ENCODE measurements around the gene TNNT1.
"Not testable (repeated sequence)": the region's sequence is repeated elsewhere in the genome, so short reads cannot be mapped to it uniquely, and the experiment has no call there.

The TNNT1 gene

DNA sequence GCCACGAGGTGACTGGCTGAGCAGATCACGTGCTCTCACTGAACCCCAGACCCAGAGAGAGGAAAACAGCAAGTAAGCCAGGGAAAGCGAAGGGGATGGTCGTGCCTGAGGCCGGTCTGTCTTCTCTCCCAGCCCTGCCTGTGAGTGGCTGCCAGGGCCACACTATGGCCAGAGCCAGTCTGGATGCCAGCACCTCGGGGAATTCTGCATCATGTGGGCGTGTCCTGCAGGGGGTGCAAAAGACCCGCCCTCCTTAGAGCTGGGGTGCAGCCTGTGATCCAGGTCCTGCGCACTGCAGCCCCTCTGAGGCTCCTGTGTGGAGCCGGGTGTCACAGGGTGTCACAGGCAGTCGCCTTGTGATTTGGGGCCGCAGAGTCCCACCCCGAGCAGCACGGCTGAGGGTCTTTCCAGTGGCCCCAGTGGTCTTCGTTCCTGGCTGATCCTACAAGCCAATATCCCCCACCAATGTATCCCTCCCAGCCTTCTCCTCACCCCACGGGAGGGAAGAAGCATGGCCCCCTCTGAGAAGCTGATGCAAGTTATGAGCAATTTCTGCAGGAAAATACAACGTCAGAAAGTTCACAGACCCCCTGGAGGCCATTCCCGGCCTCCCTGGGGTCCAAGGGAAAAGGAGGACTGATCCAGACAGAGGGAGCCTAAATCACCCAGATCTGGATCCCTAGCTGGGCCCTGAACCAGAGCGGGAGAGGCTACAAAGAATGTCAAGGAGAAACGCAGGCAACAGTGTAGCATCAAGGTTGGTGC is 39.3 kb downstream of the TNNT1 start:
- DNase-seq (ENCODE audit: low spot score) = no peak

DNA sequence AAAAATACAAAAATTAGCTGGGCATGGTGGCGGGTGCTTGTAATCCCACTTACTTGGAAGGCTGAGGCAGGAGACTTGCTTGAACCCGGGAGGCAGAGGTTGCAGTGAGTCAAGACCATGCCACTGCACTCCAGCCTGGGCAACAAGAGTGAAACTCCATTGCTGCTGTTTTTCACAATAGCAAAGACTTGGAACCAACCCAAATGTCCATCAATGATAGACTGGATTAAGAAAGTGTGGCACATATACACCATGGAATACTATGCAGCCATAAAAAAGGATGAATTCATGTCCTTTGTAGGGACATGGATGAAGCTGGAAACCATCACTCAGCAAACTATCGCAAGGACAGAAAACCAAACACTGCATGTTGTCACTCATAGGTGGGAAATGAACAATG is 41.8 kb downstream of the TNNT1 start:
- not testable (repeated sequence) for DNase-seq (ENCODE audit: low spot score)

DNA sequence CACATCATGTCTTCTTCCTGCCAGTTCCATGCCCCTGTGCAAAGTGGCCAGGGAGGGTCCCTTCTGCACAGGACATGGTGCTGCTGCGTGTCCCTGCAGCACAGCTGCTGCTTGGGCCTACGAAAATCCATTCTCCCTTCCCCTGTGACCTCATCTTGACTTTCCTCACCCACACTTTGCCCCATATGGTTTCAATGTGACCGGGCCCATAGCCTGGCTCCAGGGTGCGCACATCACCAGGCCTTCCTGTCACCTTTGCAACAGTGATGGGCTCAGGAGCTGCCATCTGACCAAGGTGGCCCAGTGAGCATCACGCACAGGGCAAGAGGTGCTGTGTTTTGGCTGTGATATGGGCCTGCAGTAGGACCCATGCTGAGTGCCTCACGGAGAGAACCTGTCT is 42.4 kb downstream of the TNNT1 start:
- no peak for DNase-seq (ENCODE audit: low spot score)

DNA sequence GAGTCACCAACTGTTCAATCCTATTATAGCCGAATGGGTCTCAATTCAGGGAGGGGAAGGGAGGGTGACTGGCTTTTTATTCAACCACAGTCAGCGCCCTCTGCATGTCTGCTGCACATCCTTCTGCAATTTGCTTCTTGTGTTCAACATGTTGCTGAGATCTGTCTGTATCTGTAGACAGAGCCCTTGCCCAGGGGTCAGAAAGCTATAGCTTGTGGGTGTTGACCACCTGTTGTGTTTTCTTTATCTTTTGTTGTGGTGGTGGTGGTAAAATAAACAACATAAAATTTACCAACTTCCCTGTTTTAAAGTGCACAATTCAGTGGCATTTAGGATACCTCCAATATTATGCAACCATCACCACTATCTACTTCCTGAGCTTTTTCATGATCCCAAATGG is 43.8 kb downstream of the TNNT1 start:
- DNase-seq (ENCODE audit: low spot score) = no peak

DNA sequence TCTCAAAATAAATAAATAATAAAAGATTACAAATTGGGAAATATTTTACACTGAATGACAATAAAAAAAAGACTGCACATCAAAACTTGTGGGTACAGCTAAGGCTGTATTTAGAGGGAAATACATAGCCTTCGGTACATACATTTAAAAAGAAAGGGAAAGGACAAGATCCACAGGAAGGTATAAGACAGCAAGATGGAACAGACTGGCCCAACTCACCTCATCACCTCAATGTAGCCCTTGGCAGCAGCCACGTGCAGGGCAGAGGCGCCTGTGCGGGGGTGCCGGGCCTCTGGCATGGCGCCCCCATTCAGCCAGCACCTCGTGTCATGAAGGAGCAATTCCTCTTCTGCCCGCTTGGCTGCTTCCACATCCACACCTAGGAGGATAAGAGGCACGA is 45.8 kb downstream of the TNNT1 start:
- DNase-seq (ENCODE audit: low spot score) = no peak

DNA sequence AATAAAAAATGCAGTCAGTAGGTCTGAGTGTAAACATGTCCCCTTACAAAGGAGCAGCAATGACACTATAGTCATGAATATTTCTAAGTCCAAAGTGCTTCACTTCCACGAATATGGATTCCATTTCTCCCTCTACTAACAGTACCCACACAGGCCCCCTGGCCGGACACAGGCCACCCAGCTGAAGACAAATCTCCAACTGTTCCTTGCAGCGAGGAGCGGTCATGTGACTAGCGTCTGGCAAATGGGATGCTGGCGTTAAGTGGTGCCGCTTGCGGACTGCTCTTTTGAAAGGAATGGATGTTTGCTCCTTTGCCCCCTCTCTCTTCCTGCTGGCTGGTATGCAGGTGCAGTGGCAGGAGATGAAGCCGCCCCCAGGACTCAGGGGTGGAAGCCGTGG is 47.7 kb downstream of the TNNT1 start:
- DNase-seq (ENCODE audit: low spot score) = no peak

DNA sequence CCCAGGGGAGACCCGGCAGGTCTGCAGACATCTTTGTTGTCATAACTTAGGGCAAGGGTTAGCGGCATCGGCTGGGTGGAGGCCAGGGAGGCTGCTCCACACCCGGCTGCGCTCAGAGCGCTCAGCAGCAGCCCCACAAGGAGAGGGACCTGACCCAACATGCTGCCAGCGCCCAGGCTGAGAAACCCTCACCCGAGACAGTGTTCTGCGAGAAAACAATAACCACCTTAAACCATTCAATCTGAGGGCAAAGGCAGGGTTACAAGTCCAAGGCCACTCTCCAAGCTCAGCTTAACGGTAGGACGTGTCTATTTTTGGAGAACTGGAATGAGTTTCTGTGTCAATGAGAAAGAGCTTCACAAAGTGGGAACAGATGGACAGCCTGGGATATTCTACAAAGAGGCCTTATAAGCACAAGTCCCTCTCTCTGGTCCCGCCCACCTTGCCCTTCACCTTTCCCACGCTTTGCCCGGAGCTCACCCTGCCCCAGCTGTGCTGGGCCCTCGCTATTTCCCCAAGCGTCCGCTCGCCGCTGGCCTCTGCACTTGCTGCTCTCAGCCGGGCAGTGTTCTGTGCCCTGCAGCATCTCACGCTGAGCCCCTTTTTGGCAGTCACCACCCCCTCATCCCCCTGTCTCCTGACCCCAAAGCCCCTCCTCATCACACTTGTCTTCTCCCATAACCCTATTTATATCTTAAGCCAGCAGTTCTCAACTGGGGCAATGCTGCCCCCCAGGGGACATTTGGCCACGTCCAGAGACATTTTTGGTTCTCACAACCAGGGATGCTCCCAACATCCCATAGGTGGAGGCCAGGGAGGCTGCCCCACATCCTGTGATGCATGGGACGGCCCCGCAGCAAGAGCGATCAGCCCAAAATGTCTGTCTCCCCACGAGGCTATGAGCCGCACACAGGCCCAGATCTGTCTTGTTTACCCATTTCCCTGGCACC is 49.2 kb downstream of the TNNT1 start:
- no peak for DNase-seq (ENCODE audit: low spot score)

DNA sequence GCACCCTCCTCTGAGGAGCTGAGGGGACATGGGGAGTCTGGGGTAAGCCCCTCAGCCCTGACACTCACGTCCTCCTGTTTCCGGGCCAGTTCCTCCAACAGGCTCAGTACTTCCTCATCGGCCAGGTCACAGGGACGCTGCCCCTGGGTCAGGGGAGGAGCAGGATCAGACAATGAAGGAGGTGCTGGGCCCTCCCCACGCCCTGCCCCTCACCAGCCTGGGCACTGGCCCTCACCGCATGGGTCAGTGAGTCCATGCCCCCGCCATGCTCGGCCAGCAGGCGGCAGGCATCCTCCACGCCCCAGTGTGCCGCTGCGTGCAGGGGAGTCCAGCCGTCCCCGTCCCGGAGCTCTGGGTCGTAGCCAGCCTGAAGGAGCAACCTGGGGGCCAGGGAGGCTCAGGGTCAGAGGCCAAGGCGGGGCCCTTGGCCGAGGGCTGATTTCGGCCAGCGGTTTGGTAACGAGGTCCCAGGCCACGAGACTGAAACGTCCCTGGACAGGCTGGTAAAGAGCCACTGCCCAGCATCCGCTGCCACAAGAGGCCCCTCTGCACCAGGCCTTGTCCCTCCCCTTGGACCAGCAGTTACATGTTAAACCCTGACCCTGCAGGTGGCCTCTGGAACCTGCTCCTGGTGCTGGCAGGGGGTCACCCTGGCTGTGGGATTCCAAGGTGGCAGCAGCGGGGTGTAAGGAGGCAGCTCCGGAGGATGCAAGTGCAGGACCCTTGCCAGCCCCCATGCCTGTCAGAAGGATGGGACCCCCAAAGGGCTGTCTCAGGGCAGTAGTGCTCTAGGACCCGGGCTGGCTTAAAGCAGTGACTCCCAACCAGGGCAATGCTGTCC is 50.1 kb downstream of the TNNT1 start:
- no peak for DNase-seq (ENCODE audit: low spot score)

DNA sequence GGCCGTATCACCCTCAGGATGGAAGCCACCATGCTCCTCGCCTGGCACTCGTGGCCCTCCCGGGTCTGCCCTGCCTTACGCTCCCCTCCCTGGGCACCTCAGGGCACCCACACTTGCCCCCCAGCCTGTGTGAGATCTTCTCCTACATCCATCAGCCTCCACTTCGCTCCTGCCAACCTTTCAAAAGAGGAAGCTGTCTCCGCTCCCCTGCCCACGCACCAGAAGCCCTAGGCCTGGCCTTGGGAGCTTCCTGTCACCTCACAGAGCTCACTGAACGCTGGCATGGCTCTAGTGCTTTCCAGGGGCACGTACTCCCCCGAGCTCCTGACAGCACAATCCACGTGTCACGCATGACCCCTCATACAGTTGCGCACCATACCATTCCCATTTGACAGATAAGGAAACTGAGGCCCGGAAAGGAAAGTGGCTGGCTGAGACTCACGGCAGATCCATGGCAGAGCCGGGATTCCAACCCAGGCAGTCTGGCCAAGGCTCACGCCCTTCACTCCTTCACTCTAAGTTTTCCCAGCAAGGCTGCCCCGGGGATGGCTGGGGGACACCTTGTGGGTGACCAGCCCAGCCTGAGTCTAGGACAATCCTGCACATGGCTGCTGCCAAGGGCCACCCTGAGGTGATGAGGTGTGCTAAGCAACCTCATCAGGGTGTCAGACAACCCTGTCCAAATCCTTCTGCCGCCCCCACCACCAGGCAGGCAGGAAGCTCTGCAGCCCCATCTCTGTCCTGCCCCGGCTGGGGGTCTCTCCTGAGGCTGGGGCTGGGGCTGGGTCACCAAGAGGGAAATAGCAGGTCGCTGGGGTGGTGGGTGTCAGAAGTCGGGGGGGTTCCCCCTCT is 50.9 kb downstream of the TNNT1 start:
- DNase-seq (ENCODE audit: low spot score) = no peak

DNA sequence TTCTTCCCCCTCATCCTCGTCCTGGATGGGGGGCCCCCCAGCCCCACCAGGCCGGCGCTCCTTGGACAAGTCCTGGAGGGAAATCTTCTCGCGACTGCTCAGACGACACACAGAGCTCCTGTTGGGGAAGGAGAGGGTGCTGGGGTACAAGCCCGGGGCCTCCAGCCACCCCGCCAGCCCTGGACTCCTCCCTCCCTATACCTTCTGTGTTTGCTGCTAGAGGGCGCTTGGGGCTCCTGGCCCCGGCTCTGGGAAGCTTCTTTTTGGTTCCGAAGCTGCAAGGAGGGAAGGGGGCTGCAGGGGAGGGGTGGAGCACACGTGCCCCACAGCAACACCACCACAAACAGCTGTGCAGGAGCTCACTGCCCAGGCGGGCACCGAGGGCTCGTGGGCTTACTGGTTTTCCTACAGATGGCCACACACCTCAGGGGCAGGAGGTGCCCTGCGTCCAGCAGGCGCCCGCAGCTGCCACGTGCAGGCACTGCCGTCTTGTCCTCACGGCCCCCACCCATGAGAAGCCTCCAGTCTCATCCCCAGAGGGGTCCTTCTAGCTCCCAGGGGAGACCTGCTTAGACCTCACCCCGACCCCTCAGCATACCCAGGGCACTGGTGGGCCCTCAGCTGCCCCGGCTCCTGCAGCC is 52.8 kb downstream of the TNNT1 start:
- DNase-seq (ENCODE audit: low spot score) = no peak

DNA sequence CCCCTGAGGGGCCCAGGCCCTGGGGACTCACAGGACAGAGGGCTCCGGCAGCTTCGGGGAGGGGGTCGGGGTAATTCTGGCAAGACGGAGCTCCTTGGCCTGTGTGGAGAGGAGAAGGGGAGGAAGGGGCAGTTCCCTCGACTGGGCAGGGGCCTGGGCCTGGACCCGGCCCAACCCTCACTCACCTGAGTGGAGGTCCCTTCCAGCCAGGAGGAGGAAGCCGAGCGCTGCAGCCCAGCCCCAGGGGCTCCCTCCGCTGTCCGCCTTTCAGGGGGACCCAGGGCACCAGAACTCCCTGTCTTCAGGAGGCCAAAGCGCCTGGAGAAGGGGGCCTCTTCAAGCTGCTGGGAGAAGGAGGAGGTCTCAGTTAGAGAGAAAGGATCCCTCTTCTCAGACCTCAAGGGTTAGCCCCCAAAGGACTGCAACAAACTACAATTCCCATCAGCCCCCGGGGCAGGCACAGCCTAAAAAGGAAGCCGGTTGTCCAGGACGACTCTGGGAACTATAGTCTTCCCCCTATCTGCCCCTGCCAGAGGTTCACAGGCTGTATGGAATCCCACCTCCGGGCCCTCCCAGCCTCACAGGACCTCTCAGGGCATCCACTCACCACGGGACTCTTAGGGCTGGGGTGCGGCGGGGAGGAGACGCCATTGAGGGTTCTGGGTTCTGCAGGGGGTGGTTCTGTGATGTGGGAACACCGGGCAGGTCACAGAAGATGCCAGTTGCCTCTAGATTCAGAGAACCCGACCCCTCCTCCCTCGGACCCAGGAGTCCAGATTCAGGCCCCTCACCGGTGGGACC is 53.5 kb downstream of the TNNT1 start:
- DNase-seq (ENCODE audit: low spot score) = no peak

DNA sequence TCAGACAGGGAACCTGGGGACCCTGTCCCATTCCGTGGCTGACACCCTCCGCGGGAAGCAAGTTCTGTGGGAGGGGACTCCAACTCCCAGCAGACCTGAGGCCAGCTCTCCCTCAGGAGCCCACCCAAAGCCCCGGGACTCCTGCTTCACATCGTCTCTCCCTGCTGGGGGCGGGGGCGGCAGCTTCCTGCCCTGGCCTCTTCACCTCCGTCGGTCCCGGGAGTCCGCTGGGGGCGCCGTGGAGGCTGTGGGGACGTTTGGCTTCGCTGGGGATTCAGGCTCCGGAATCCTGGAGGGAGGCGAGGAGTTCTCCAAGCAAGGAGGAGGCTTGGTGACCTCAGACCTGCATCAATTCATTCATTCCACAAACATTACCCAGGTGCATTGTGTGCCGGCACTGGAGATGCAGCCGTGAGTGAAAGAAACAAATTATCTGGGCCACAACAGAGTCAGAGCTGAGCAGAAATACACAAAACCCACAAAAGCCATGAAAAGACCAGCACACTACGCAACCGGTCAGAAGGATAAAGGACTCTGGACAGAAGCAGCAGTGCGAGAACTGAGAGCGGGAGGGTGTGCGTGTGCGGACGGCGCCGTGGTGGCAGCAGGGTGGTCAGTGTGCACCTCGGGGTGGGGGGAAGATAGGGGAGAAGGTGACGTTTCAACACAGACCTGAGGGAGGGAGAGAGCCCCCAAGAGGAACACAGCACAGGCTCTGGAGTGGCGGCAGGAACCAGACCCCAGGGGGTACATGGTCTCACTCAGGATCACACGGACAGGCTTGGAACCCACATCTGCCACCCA is 54.3 kb downstream of the TNNT1 start:
- DNase-seq (ENCODE audit: low spot score) = no peak

DNA sequence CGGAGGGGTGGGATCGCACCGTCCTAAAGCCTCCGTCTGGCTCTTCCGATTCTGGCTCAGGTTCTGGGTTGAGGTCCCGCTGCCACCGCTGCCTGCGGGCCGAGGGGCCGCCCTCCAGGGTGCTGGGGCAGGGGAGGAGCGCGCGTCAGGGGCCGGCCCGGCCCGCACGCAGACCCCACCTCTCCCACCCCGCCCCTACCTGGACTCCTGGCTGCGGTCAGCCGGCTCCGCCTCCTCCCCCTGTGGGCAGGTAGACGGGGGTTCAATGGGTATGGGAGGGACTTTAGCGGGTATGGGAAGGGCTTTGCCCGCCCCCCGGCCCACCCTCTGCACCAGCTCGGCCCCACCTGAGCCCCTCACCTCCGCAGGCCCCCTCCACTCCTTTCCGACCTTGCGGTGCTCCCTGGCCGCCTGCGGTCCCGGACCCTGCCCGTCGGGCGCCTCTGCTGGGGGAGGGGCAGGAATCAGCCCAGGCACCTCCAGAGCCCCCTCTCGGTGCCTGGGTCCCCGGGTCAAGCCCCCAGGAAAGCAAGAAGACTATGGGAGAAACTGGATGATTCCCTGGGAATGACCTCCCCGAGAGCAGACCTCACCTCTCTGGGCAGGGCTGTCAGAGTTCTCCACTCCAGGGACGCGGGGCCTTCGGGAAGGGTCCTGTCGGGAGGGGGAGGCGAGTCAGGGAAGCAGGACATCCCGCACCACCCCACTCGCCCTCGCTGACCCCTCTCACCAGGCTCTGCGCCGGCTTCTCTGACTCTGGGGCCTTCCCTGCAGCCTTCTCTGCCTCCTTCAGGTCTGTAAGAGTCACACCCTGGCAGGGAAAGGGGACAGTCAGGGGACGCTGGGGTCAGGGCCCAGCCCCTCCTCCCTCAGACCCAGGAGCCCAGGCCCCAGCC is 56.3 kb downstream of the TNNT1 start:
- no peak for DNase-seq (ENCODE audit: low spot score)

DNA sequence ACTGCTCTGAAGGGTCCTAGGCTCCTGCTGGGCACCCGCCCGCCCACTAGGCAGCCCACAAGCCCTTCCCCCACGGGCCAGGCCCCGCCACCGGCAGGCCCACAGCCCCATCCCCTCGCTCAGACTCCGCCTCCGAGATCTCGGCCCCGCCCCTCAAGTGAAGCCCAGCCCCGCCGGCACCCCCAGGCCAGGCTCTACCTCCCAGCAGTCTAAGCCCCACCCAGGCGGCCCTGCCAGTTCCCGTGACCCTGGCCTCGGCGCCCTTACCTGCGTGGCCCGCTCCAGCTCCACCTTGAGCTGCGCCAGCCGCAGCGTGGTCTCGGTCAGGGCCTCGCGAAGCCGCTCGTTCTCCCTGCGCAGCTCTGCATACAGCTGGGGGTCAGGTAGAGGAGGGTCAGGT is 57.1 kb downstream of the TNNT1 start:
- DNase-seq (ENCODE audit: low spot score) = no peak

DNA sequence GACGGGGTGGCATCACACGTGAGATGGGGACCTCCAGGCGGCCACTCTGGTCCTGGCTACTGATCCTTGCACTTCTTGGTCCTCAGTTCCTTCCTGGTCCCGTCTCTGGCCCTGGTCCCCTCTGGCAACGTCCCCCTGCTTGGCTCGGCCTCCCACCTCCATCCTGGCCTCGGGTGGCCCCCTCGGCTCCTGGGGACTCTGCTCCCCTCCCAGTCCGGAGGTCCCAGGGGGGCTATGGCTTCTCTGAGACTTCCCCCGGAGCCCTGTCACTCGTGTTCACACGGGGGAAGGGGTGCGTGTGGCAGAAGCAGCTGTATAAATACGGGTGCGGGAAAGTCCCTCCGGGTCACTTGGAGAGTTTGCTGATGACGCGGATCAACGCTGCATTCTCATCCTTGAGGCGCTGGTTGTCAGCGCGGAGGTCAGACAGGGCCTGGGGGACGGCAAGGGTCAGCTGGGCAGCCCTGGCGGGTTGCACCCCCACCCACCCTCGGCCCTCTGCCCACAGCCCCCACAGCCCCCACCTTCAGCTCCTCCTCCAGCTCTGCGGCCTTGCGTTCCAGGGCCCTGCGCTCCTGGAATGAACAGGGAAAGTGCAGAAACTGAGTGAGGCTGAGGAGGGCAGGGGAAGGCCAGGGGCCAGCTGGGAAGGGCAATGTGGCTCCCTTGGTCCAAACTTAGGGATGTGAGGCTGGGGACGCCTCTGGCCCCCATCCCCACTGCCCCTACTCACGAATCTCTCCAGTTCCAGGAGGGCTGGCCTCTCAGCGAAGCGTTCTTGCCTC is 57.7 kb downstream of the TNNT1 start:
- no peak for DNase-seq (ENCODE audit: low spot score)

DNA sequence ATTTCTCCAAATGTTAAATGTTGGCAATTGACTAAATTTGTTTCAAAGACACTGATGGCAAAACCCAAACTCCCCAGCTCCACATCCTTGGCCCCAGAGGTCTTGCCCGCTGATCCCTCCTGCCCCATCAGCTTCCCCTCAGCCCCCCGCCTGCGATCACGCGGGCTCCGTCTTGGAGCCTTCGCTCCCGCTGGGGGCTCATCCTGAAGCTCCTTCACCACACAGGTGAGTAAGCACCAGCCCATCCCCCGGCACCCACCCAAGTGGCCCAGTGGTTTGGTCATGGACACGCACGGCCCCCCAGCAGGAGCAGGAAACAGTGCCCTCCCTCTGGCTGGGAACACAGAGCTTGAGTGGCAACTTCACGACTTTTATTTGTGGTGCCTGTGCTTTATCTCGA is 58.4 kb downstream of the TNNT1 start:
- no peak for DNase-seq (ENCODE audit: low spot score)

DNA sequence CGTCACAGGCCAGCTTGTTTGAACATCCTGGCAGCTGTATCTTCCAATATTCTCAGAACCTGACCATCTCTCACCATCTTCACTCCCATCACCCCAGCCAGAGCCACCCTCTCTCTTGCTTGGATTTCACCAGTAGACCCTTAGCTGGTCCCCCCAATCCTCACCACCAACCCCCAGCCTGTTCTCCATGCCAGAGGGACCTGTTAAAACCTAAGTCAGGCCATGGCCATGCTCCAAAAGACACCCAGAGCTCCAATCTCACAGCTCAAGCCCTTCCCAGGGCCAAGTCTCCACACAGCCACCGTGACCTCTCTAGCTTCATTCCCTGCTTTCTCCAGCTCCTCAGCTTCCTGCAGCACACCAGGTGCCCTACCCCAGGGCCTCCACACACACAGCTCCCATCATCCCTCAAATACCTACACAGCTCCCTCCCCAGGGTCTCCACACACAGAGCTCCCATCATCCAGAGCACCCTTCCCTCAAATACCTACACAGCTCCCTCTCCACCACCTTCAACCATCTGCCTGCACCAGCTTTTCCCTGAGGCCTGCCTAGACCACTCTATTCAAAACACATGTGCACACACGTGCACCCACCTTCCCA is 59.6 kb downstream of the TNNT1 start:
- DNase-seq (ENCODE audit: low spot score) = no peak
